Neural cell (in vitro differentiated cells): ENCODE results near the gene TSPAN16. TPM values are rescaled to one million over a fixed set of nuclear protein-coding genes. Genes with fewer than 3 reads are reported as not detected.

Experiments used
- H2AFZ ChIP-seq: fragments of 200-600, 300-800 bp; sonication (generic), shearing (Covaris generic); 2 replicates; pipeline ENCODE4 v1.6.0; 2014; ENCODE audit warnings: low read depth, mild to moderate bottlenecking, antibody characterized with exemption, low read length, moderate library complexity
- H3F3A ChIP-seq: fragments of 200-600 bp; shearing (Covaris generic); 2 replicates; pipeline ENCODE4 v1.6.1; 2016; ENCODE audit warnings: mild to moderate bottlenecking, moderate library complexity, mixed read lengths, antibody characterized with exemption, low read length; ENCODE audit not compliant: insufficient read depth, poor library complexity, severe bottlenecking
- H3K27ac ChIP-seq: fragments of 200-600, 300-800 bp; sonication (generic), shearing (Covaris generic); 2 replicates; pipeline ENCODE4 v1.5.1; 2014; ENCODE audit warnings: mild to moderate bottlenecking, low read length, moderate library complexity
- H3K27me3 ChIP-seq: fragments of 300-800, 200-600 bp; sonication (generic), shearing (Covaris generic); 2 replicates; pipeline ENCODE4 v1.6.0; 2014; ENCODE audit warnings: mild to moderate bottlenecking, low read depth, low read length, moderate library complexity; ENCODE audit not compliant: insufficient read depth
- H3K36me3 ChIP-seq: fragments of 300-800, 200-600 bp; sonication (generic), shearing (Covaris generic); 2 replicates; pipeline ENCODE4 v1.5.1; 2014; ENCODE audit warnings: mild to moderate bottlenecking, antibody characterized with exemption, low read length, moderate library complexity; ENCODE audit not compliant: insufficient read depth
- H3K4me2 ChIP-seq: fragments of 300-800, 200-600 bp; sonication (generic), shearing (Covaris generic); 2 replicates; pipeline ENCODE4 v1.6.0; 2014; ENCODE audit warnings: mild to moderate bottlenecking, low read length
- H3K4me3 ChIP-seq: fragments of 300-800, 200-600 bp; sonication (generic), shearing (Covaris generic); 2 replicates; pipeline ENCODE4 v1.5.1; 2014; ENCODE audit warnings: mild to moderate bottlenecking, low read length, moderate library complexity
- H3K79me2 ChIP-seq: fragments of 200-600 bp; shearing (Covaris generic); replicated peaks from 2 replicates; pipeline ENCODE4 v1.6.0; 2014; ENCODE audit warnings: mild to moderate bottlenecking, low read length, moderate library complexity; ENCODE audit not compliant: insufficient read depth
- H3K9ac ChIP-seq: fragments of 300-800, 200-600 bp; sonication (generic), shearing (Covaris generic); 2 replicates; pipeline ENCODE4 v1.6.1; 2016; ENCODE audit warnings: mild to moderate bottlenecking, low read length, mixed read lengths
- H3K9me2 ChIP-seq: fragments of 200-600 bp; shearing (Covaris generic); 2 replicates; pipeline ENCODE4 v1.6.1; 2016; ENCODE audit warnings: mild to moderate bottlenecking, low read length, mixed read lengths; ENCODE audit not compliant: insufficient read depth
- H3K9me3 ChIP-seq: fragments of 200-600, 300-800 bp; sonication (generic), shearing (Covaris generic); 2 replicates; pipeline ENCODE4 v1.6.1; 2016; ENCODE audit warnings: mild to moderate bottlenecking, mixed run types, low read length, moderate library complexity, mixed read lengths
- H4K20me1 ChIP-seq: fragments of 200-600 bp; shearing (Covaris generic); 2 replicates; pipeline ENCODE4 v1.6.1; 2016; ENCODE audit warnings: mild to moderate bottlenecking, mixed run types; ENCODE audit not compliant: insufficient read depth
- CTCF ChIP-seq: fragments of 450-650 bp; IDR thresholded peaks from 2 replicates; pipeline ENCODE4 v1.5.1; 2014; ENCODE audit warnings: antibody characterized with exemption, mild to moderate bottlenecking, moderate library complexity; ENCODE audit not compliant: poor library complexity, severe bottlenecking
- EP300 ChIP-seq: fragments of 450-650 bp; conservative IDR thresholded peaks from 2 replicates; pipeline ENCODE4 v1.6.1; 2014; ENCODE audit warnings: antibody characterized with exemption, mild to moderate bottlenecking, moderate library complexity; ENCODE audit not compliant: poor library complexity, severe bottlenecking
- EZH2 ChIP-seq: fragments of 200-600, 300-800 bp; shearing (Covaris generic), sonication (generic); IDR thresholded peaks from 2 replicates; pipeline ENCODE4 v1.6.1; 2014; ENCODE audit warnings: antibody characterized with exemption, low read length, borderline replicate concordance, mild to moderate bottlenecking; ENCODE audit not compliant: insufficient read depth, poor library complexity, severe bottlenecking
- MXI1 ChIP-seq: fragments of 450-650 bp; conservative IDR thresholded peaks from 2 replicates; pipeline ENCODE4 v1.6.1; 2014; ENCODE audit warnings: antibody characterized with exemption, mild to moderate bottlenecking; ENCODE audit not compliant: poor library complexity, severe bottlenecking
- POLR2AphosphoS5 ChIP-seq: IDR thresholded peaks from 2 replicates; pipeline ENCODE4 v1.6.1; 2012
- RAD21 ChIP-seq: fragments of 450-650 bp; conservative IDR thresholded peaks from 2 replicates; pipeline ENCODE4 v1.6.1; 2014; ENCODE audit warnings: antibody characterized with exemption, mild to moderate bottlenecking, moderate library complexity
- REST ChIP-seq: IDR thresholded peaks from 2 replicates; pipeline ENCODE4 v1.6.1; 2012; ENCODE audit warnings: borderline replicate concordance
- SMC3 ChIP-seq: fragments of 450-650 bp; conservative IDR thresholded peaks from 2 replicates; pipeline ENCODE4 v1.6.1; 2014; ENCODE audit warnings: antibody characterized with exemption, mild to moderate bottlenecking, moderate library complexity; ENCODE audit not compliant: poor library complexity
- TAF1 ChIP-seq: IDR thresholded peaks from 2 replicates; pipeline ENCODE4 v1.6.1; 2012; ENCODE audit warnings: low read depth
- polyA plus RNA-seq: library from polyadenylated mRNA; depleted of rRNA; stranded (reverse); fragments of >200 nt; gene quantifications from 2 replicates; pipeline ENCODE4 v1.2.3, GENCODE V29; 2014

Gene TSPAN16
- polyA plus RNA-seq, 1 donor from 2014 or later = not detected

- Histone ChIP-seq H3K4me2 (peak overlapping the region; percentile 61), H3K4me3 (peak overlapping the region; percentile 81), H3K9ac (peak overlapping the region; percentile 92), H3K79me2 (peaks cover 10% of the 10 kb centered on the region), H3K9me3 (no peaks in the 10 kb centered on the region), H4K20me1 (no peaks in the 10 kb centered on the region), H3K9me2 (no peaks in the 10 kb centered on the region), H3K27ac (no peak overlapping the region), H3F3A (no peaks in the 10 kb centered on the region), H2AFZ (no peak overlapping the region), H3K27me3 (no peaks in the 10 kb centered on the region), H3K36me3 (peaks cover 6% of the 10 kb centered on the region)
- no peak for TF ChIP-seq SMC3
- TF ChIP-seq MXI1 = no peak
- no peak for TF ChIP-seq POLR2AphosphoS5
- no peak for TF ChIP-seq EP300
- TF ChIP-seq EZH2 = no peak
- TF ChIP-seq CTCF = no peak
- TF ChIP-seq RAD21 = no peak
- TF ChIP-seq REST = no peak
- no peak for TF ChIP-seq TAF1
Observed at GRCh38 chr19:11356676-11357550, 61.0 kb downstream of the TSPAN16 start.

GRCh38 chr19:11359421-11359820, 63.5 kb downstream of the TSPAN16 start:
- Histone ChIP-seq H3K36me3 (peaks cover 12% of the 10 kb centered on the region), H3K79me2 (peaks cover 10% of the 10 kb centered on the region), H3F3A (no peaks in the 10 kb centered on the region), H4K20me1 (no peaks in the 10 kb centered on the region), H3K4me3 (no peak overlapping the region), H3K9ac (no peak overlapping the region), H3K27me3 (no peaks in the 10 kb centered on the region), H2AFZ (no peak overlapping the region), H3K4me2 (no peak overlapping the region), H3K9me2 (no peaks in the 10 kb centered on the region), H3K27ac (no peak overlapping the region), H3K9me3 (no peaks in the 10 kb centered on the region)
- TF ChIP-seq REST = no peak
- TF ChIP-seq CTCF = no peak
- TF ChIP-seq SMC3 = no peak
